Stimulated activated CD4-positive, alpha-beta T cell treated with anti-CD3 and anti-CD28 coated beads, TNF-alpha, amount 100 ng/mL, for 48 hours (primary cell): Measurements from ENCODE around the gene CELA1.

Experiments
- DNase-seq, 3 donors: peaks; one replicate each; pipeline ENCODE4 v3.0.0-alpha.2; 2020; ENCODE audit warnings: low read depth in 3 of 3

The CELA1 gene

GRCh38 chr12:51374856-51375255, 28.4 kb upstream of the CELA1 start:
- no peak for DNase-seq

- no peak for DNase-seq
These were observed 27.9 kb upstream of the CELA1 start for GRCh38 chr12:51374361-51374760.

GRCh38 chr12:51373187-51373586, 26.7 kb upstream of the CELA1 start:
- DNase-seq, result no peak

- no peak for DNase-seq
These were observed 25.5 kb upstream of the CELA1 start for GRCh38 chr12:51372021-51372420.

- no peak for DNase-seq
These were observed 24.9 kb upstream of the CELA1 start for GRCh38 chr12:51371295-51371953.

GRCh38 chr12:51370667-51371066, 24.2 kb upstream of the CELA1 start:
- no peak for DNase-seq

GRCh38 chr12:51369581-51369980, 23.1 kb upstream of the CELA1 start:
- DNase-seq, result no peak

GRCh38 chr12:51368640-51369517, 22.4 kb upstream of the CELA1 start:
- DNase-seq, result peak; percentile 72 to 83 (median 75)

- DNase-seq, result no peak
These were observed 18.8 kb upstream of the CELA1 start for GRCh38 chr12:51365276-51365675.

- DNase-seq, result no peak
These were observed 17.5 kb upstream of the CELA1 start for GRCh38 chr12:51364001-51364400.

GRCh38 chr12:51362747-51363342, 16.4 kb upstream of the CELA1 start:
- no peak for DNase-seq

- no peak for DNase-seq
These were observed 15.8 kb upstream of the CELA1 start for GRCh38 chr12:51362307-51362706.

- DNase-seq, result no peak
These were observed 14.9 kb upstream of the CELA1 start for GRCh38 chr12:51361161-51362016.

GRCh38 chr12:51360315-51360714, 13.8 kb upstream of the CELA1 start:
- no peak for DNase-seq

- DNase-seq, result no peak
These were observed 13.4 kb upstream of the CELA1 start for GRCh38 chr12:51359851-51360250.

- DNase-seq, result no peak
These were observed 12.0 kb upstream of the CELA1 start for GRCh38 chr12:51358496-51358895.

- peak in 1 of 3 donors; percentile 13 for DNase-seq
These were observed 11.0 kb upstream of the CELA1 start for GRCh38 chr12:51357374-51358047.

GRCh38 chr12:51351913-51352532, 5.5 kb upstream of the CELA1 start:
- no peak for DNase-seq

- no peak for DNase-seq
These were observed 2.5 kb upstream of the CELA1 start for GRCh38 chr12:51349026-51349425.

- no peak for DNase-seq
These were observed 1.6 kb upstream of the CELA1 start for GRCh38 chr12:51348116-51348515.

- no peak for DNase-seq
These were observed 798 bp downstream of the CELA1 start for GRCh38 chr12:51345681-51346080.
